ENCODE data around the gene DIDO1. TPM values are rescaled to one million over a fixed set of nuclear protein-coding genes. Genes with fewer than 3 reads are reported as not detected.
"Not testable (repeated sequence)": the region's sequence is repeated elsewhere in the genome, so short reads cannot be mapped to it uniquely, and the experiment has no call there.

DIDO1 gene
- polyA plus RNA-seq, 3 donors from 2014 or later, result 23.1 to 48.8 (median 37.7) TPM

GRCh38 chr20:62924442-62925075 is 1.7 kb downstream of the DIDO1 start:
- Mint-ChIP-seq H3K27me3 (ENCODE audit: low read depth in 3 of 3) (peaks cover 2 to 21% (median 9%) of the 10 kb centered on the region in 3 donors), H3K4me1 (peaks cover 85 to 86% of the 10 kb centered on the region in 2 donors), H3K4me3 (peak overlapping the region; percentile 95 to 98 (median 97)), H3K36me3 (peaks cover 0 to 3% (median 0%) of the 10 kb centered on the region in 3 donors), H3K9me3 (no peaks in the 10 kb centered on the region), H3K27ac (peak overlapping the region; percentile 94 to 99 (median 97))
- no peak for DNase-seq

GRCh38 chr20:62923669-62924441 is 2.5 kb downstream of the DIDO1 start:
- H3K27me3 Mint-ChIP-seq (ENCODE audit: low read depth in 3 of 3), result peaks cover 2 to 21% (median 9%) of the 10 kb centered on the region in 3 donors
- H3K4me1 Mint-ChIP-seq, result peaks cover 89% of the 10 kb centered on the region in 2 donors
- peak overlapping the region; percentile 95 to 98 (median 97) for H3K4me3 Mint-ChIP-seq
- peaks cover 0 to 3% (median 0%) of the 10 kb centered on the region in 3 donors for H3K36me3 Mint-ChIP-seq
- no peaks in the 10 kb centered on the region for H3K9me3 Mint-ChIP-seq
- H3K27ac Mint-ChIP-seq, result peak overlapping the region; percentile 94 to 99 (median 97)
- no peak for DNase-seq

- DNase-seq, H3K36me3 Mint-ChIP-seq, H3K9me3 Mint-ChIP-seq: not testable (repeated sequence)
- Mint-ChIP-seq H3K4me1 (peaks cover 89% of the 10 kb centered on the region in 2 donors), H3K27me3 (ENCODE audit: low read depth in 3 of 3) (peaks cover 2 to 15% (median 9%) of the 10 kb centered on the region in 3 donors), H3K4me3 (peak overlapping the region; percentile 87 to 98 (median 95)), H3K27ac (peak overlapping the region; percentile 94 to 99 (median 98))
These were observed 3.1 kb downstream of the DIDO1 start for GRCh38 chr20:62923059-62923668.

DNA sequence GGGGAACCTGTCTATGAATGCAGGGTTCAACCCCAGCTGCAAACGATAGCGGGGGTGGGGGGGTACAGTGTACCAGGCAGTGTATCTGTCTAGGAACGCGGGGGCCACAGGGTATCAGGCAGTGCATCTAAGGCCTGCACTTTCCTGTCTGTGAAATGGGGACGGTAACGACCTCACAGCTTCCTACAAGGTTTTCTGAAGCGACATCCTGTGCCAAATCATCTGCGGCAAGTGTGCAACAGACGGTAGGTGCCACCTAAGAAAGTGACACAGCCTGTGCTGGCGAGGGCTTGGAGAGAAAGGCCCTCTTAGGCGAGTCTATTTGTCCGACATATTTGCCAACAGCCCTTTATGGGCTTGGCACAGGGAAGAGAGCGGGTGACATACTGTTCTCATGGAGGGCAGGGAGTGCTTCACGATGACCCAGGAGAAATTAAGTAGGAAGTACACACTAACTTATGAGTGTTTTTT is 3.8 kb downstream of the DIDO1 start:
- no peaks in the 10 kb centered on the region for H3K9me3 Mint-ChIP-seq
- DNase-seq, result peak; percentile 55 to 60 (median 59)
- H3K4me1 Mint-ChIP-seq, result peaks cover 89% of the 10 kb centered on the region in 2 donors
- H3K27me3 Mint-ChIP-seq (ENCODE audit: low read depth in 3 of 3), result peaks cover 2 to 15% (median 9%) of the 10 kb centered on the region in 3 donors
- H3K4me3 Mint-ChIP-seq, result peak overlapping the region; percentile 84 to 97 (median 87)
- H3K27ac Mint-ChIP-seq, result peak overlapping the region; percentile 94 to 99 (median 98)
- H3K36me3 Mint-ChIP-seq, result peaks cover 0 to 3% (median 0%) of the 10 kb centered on the region in 3 donors

DNA sequence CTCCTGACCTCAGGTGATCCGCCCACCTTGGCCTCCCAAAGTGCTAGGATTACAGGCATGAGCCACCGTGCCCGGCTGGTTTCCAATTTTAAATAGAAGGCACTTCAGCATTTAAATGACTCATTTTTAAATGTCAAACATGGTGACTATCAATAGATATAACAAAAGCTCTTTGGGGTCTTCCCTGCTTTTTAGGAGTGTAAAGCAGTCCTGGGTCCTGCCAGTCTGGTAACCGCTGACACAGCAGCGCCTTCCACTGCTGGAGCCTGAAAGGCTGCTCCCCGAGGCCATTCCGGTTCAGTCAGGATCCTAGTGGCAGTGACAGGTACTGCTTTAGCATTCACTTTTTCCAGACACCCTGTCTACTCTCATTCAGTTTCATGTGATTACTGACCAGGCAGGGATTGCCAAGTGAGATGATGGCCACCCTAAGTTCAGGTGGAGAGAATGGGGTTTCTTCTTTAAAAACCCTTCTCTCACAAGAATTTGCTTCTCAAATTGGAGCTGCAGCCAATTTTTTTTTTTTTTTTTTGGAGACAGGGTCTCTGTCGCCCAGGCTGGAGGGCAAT is 5.1 kb downstream of the DIDO1 start:
- peak; percentile 45 to 51 (median 51) for DNase-seq
- Mint-ChIP-seq H3K4me3 (peak overlapping the region in 4 of 5 donors; percentile 24 to 73 (median 70)), H3K27me3 (ENCODE audit: low read depth in 3 of 3) (peaks cover 2 to 17% (median 9%) of the 10 kb centered on the region in 3 donors), H3K4me1 (peaks cover 89 to 91% of the 10 kb centered on the region in 2 donors), H3K9me3 (no peaks in the 10 kb centered on the region), H3K27ac (peak overlapping the region; percentile 70 to 94 (median 82)), H3K36me3 (peaks cover 0 to 3% (median 0%) of the 10 kb centered on the region in 3 donors)

GRCh38 chr20:62920039-62920645 is 6.2 kb downstream of the DIDO1 start:
- peak overlapping the region; percentile 77 to 94 (median 84) for H3K27ac Mint-ChIP-seq
- peaks cover 0 to 10% (median 6%) of the 10 kb centered on the region in 3 donors for H3K27me3 Mint-ChIP-seq (ENCODE audit: low read depth in 3 of 3)
- peak overlapping the region; percentile 75 to 80 (median 77) for H3K4me3 Mint-ChIP-seq
- H3K36me3 Mint-ChIP-seq, result no peaks in the 10 kb centered on the region
- H3K4me1 Mint-ChIP-seq, result peaks cover 93 to 97% of the 10 kb centered on the region in 2 donors
- DNase-seq, result no peak
- no peaks in the 10 kb centered on the region for H3K9me3 Mint-ChIP-seq

DNA sequence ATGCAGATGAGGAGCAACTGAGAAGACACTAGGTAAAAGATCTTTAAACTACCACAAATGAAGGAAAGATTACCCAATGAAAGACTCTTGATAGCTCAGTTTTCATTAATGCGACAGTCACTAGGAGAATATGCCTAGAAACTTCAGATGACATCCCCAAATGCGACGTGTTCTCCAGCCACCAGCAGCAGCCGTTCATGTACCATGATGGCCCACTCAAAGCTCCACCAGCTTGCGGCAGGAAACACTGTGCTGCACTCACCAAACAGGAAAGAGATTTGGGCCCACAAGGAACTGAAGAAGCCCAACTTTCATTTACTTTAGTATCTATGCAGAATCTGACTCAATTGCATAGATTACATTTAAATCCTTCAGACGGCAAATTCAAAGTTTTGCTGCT is 7.5 kb downstream of the DIDO1 start:
- H3K4me1 Mint-ChIP-seq, result peaks cover 91 to 97% of the 10 kb centered on the region in 2 donors
- H3K27ac Mint-ChIP-seq, result peak overlapping the region; percentile 63 to 94 (median 86)
- no peaks in the 10 kb centered on the region for H3K36me3 Mint-ChIP-seq
- H3K9me3 Mint-ChIP-seq, result no peaks in the 10 kb centered on the region
- H3K4me3 Mint-ChIP-seq, result peak overlapping the region; percentile 75 to 80 (median 77)
- DNase-seq, result peak; percentile 29 to 46 (median 39)
- peaks cover 0 to 4% (median 3%) of the 10 kb centered on the region in 3 donors for H3K27me3 Mint-ChIP-seq (ENCODE audit: low read depth in 3 of 3)

- Mint-ChIP-seq H3K36me3 (no peaks in the 10 kb centered on the region), H3K27ac (peak overlapping the region; percentile 63 to 94 (median 86)), H3K4me3 (peak overlapping the region; percentile 75 to 80 (median 77)), H3K9me3 (no peaks in the 10 kb centered on the region), H3K27me3 (ENCODE audit: low read depth in 3 of 3) (peaks cover 0 to 4% (median 3%) of the 10 kb centered on the region in 3 donors), H3K4me1 (peaks cover 88 to 97% of the 10 kb centered on the region in 2 donors)
- no peak for DNase-seq
These were observed 8.2 kb downstream of the DIDO1 start for GRCh38 chr20:62918147-62918546.

- Mint-ChIP-seq H3K4me3 (peak overlapping the region; percentile 75 to 80 (median 77)), H3K27me3 (ENCODE audit: low read depth in 3 of 3) (peaks cover 0 to 4% (median 3%) of the 10 kb centered on the region in 3 donors), H3K27ac (peak overlapping the region; percentile 63 to 94 (median 86)), H3K36me3 (no peaks in the 10 kb centered on the region), H3K4me1 (peaks cover 86 to 96% of the 10 kb centered on the region in 2 donors), H3K9me3 (no peaks in the 10 kb centered on the region)
- no peak for DNase-seq
These were observed 8.6 kb downstream of the DIDO1 start for GRCh38 chr20:62917720-62918119.

- peaks cover 81 to 91% of the 10 kb centered on the region in 2 donors for H3K4me1 Mint-ChIP-seq
- H3K9me3 Mint-ChIP-seq, result no peaks in the 10 kb centered on the region
- no peak for DNase-seq
- peaks cover 0 to 3% (median 2%) of the 10 kb centered on the region in 3 donors for H3K27me3 Mint-ChIP-seq (ENCODE audit: low read depth in 3 of 3)
- peaks cover 0 to 3% (median 3%) of the 10 kb centered on the region in 3 donors for H3K36me3 Mint-ChIP-seq
- peak overlapping the region in 4 of 5 donors; percentile 38 to 75 (median 54) for H3K4me3 Mint-ChIP-seq
- peak overlapping the region in 5 of 6 donors; percentile 69 to 91 (median 83) for H3K27ac Mint-ChIP-seq
These were observed 9.4 kb downstream of the DIDO1 start for GRCh38 chr20:62916703-62917476.

GRCh38 chr20:62914970-62915457 is 11.3 kb downstream of the DIDO1 start:
- Mint-ChIP-seq H3K4me3 (peak overlapping the region; percentile 5 to 50 (median 44)), H3K27me3 (ENCODE audit: low read depth in 3 of 3) (peaks cover 0 to 4% (median 2%) of the 10 kb centered on the region in 3 donors), H3K4me1 (peaks cover 71 to 86% of the 10 kb centered on the region in 2 donors), H3K9me3 (no peaks in the 10 kb centered on the region), H3K36me3 (peaks cover 8 to 19% (median 13%) of the 10 kb centered on the region in 3 donors), H3K27ac (peak overlapping the region in 5 of 6 donors; percentile 45 to 85 (median 79))
- DNase-seq, result no peak

DNA sequence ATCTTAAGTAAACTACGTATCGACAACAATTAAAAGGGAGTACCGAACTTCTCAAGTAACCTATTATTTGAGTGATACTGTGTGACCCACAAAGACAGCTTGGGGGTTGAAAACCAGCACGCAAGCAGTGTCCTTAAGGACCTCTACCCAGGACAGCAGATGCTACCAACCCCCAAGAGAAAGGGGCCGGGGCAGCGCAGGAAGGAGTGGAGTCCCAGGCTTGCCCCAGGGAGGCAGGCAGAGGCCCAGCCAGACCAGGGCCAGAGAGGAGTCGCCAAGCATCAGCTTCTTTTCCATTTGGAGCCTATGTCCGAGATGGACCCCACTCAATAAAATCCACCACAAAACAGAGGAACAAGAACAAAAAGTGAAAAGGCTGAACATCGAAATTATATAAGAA is 11.9 kb downstream of the DIDO1 start:
- peaks cover 66 to 86% of the 10 kb centered on the region in 2 donors for H3K4me1 Mint-ChIP-seq
- peaks cover 0 to 4% (median 2%) of the 10 kb centered on the region in 3 donors for H3K27me3 Mint-ChIP-seq (ENCODE audit: low read depth in 3 of 3)
- peaks cover 14 to 24% (median 18%) of the 10 kb centered on the region in 3 donors for H3K36me3 Mint-ChIP-seq
- no peak for DNase-seq
- H3K4me3 Mint-ChIP-seq, result peak overlapping the region in 1 of 5 donors; percentile 14
- H3K9me3 Mint-ChIP-seq, result no peaks in the 10 kb centered on the region
- H3K27ac Mint-ChIP-seq, result peak overlapping the region in 1 of 6 donors; percentile 16
